Endodermal cell (in vitro differentiated cells): ENCODE measurements around the gene KLHL14. TPM values are rescaled to one million over a fixed set of nuclear protein-coding genes. Genes with fewer than 3 reads are reported as not detected.

Experiments used
- DNase-seq: peaks from one replicate; pipeline ENCODE4 v3.0.0-alpha.2; 2017
- H3K27ac ChIP-seq: 2 replicates; pipeline ENCODE4 v1.5.1; 2013; ENCODE audit warnings: mild to moderate bottlenecking, low read depth, low read length, moderate library complexity
- H3K27me3 ChIP-seq: 2 replicates; pipeline ENCODE4 v1.6.1; 2013; ENCODE audit warnings: mild to moderate bottlenecking, low read length, moderate library complexity; ENCODE audit not compliant: insufficient read depth, control insufficient read depth, poor library complexity, severe bottlenecking
- H3K36me3 ChIP-seq: 2 replicates; pipeline ENCODE4 v1.7.0; 2013; ENCODE audit warnings: mild to moderate bottlenecking, low read length, moderate library complexity; ENCODE audit not compliant: control insufficient read depth, insufficient read depth
- H3K4me1 ChIP-seq: one replicate; pipeline ENCODE4 v1.7.0; 2013; ENCODE audit warnings: low read length; ENCODE audit not compliant: control insufficient read depth, insufficient read depth
- H3K4me3 ChIP-seq: 2 replicates; pipeline ENCODE4 v1.5.1; 2013; ENCODE audit warnings: mild to moderate bottlenecking, low read length, moderate library complexity
- H3K9ac ChIP-seq: 2 replicates; pipeline ENCODE4 v1.6.1; 2013; ENCODE audit warnings: mild to moderate bottlenecking, low read length, moderate library complexity; ENCODE audit not compliant: poor library complexity, severe bottlenecking; ENCODE audit errors: extremely low read depth
- H3K9me3 ChIP-seq: 2 replicates; pipeline ENCODE4 v1.6.1; 2013; ENCODE audit warnings: mild to moderate bottlenecking, low read length, moderate library complexity; ENCODE audit not compliant: control insufficient read depth
- H3K27ac Mint-ChIP-seq: 2 replicates; pipeline ENCODE4 v1.8.0; 2020; ENCODE audit warnings: mixed read lengths
- H3K27me3 Mint-ChIP-seq: 2 replicates; pipeline ENCODE4 v1.8.0; 2021; ENCODE audit warnings: mild to moderate bottlenecking, mixed read lengths; ENCODE audit not compliant: insufficient read depth
- H3K36me3 Mint-ChIP-seq: 2 replicates; pipeline ENCODE4 v1.8.0; 2020; ENCODE audit warnings: low read depth, mixed read lengths
- H3K4me1 Mint-ChIP-seq: 2 replicates; pipeline ENCODE4 v1.8.0; 2020; ENCODE audit warnings: mixed read lengths
- H3K4me3 Mint-ChIP-seq: 2 replicates; pipeline ENCODE4 v1.8.0; 2020; ENCODE audit warnings: mild to moderate bottlenecking, moderate library complexity, mixed read lengths
- H3K9me3 Mint-ChIP-seq: 2 replicates; pipeline ENCODE4 v1.8.0; 2020; ENCODE audit warnings: mild to moderate bottlenecking, mixed read lengths
- WGBS, 2 experiments: methylation state at CpG; one replicate each; pipeline versions ENCODE4 v1.1.5 to v1.1.7; 2013; ENCODE audit warnings: missing lambda C conversion rate in 2 of 2, mixed read lengths in 1 of 2; ENCODE audit not compliant: insufficient coverage in 1 of 2, insufficient read length in 1 of 2; 5-methylcytosine and 5-hydroxymethylcytosine counted together
- total RNA-seq, 2 donors: library from RNA; stranded (reverse); fragmentation: NEBNext Ultra II Directional in 1 of 2; extraction: Animal tissue kit (Norgen Biotek cat#: 25700) in 1 of 2; gene quantifications; 2 replicates in 1 of 2; 3 replicates in 1 of 2; pipeline ENCODE4 v1.2.1, GENCODE V29; 2021
- TF ChIP-seq, protein P1 (sequence below): fragments of 200-600 bp; sonication (generic); conservative IDR thresholded peaks from 2 replicates; pipeline ENCODE4 v1.5.0; 2021; ENCODE audit warnings: antibody characterized with exemption, mild to moderate bottlenecking

Gene KLHL14
- total RNA-seq, 2 donors from 2014 or later = 4.2 TPM

DNA sequence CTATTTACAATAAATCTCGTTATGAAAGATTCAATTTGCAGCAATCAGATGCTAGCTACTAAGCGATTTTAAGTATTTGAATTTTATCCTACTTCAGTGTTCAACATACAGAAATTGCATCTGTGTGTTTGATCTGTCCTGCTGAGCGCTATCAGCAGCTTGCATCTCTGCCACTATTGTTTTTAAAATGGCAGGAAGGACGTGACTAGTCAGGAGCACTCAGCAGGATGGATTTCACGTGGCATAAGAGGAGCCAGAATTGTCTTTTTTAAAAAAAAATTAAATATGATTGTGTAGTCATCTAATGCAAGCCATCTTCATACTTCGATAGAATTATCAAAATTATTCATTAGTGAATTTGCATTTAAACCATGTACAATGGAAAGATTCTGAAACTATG, 2.8 kb upstream of the KLHL14 start:
- TF ChIP-seq, protein P1, sequence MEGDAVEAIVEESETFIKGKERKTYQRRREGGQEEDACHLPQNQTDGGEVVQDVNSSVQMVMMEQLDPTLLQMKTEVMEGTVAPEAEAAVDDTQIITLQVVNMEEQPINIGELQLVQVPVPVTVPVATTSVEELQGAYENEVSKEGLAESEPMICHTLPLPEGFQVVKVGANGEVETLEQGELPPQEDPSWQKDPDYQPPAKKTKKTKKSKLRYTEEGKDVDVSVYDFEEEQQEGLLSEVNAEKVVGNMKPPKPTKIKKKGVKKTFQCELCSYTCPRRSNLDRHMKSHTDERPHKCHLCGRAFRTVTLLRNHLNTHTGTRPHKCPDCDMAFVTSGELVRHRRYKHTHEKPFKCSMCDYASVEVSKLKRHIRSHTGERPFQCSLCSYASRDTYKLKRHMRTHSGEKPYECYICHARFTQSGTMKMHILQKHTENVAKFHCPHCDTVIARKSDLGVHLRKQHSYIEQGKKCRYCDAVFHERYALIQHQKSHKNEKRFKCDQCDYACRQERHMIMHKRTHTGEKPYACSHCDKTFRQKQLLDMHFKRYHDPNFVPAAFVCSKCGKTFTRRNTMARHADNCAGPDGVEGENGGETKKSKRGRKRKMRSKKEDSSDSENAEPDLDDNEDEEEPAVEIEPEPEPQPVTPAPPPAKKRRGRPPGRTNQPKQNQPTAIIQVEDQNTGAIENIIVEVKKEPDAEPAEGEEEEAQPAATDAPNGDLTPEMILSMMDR = no peak
- Histone ChIP-seq H3K27ac (no peak overlapping the region), H3K4me3 (no peak overlapping the region), H3K36me3 (no peaks in the 10 kb centered on the region), H3K9me3 (no peaks in the 10 kb centered on the region), H3K9ac (no peak overlapping the region), H3K27me3 (peaks cover 40% of the 10 kb centered on the region), H3K4me1 (no peaks in the 10 kb centered on the region)
- no peaks in the 10 kb centered on the region for H3K36me3 Mint-ChIP-seq
- H3K27ac Mint-ChIP-seq = no peak overlapping the region
- H3K4me1 Mint-ChIP-seq = peaks cover 18% of the 10 kb centered on the region
- no peak for DNase-seq
- no peak overlapping the region for H3K4me3 Mint-ChIP-seq
- peaks cover 45% of the 10 kb centered on the region for H3K27me3 Mint-ChIP-seq
- 69 to 75% methylated on average over 5 to 6 of the region's 6 CpGs for WGBS, 2 experiments
- H3K9me3 Mint-ChIP-seq = no peaks in the 10 kb centered on the region

DNA sequence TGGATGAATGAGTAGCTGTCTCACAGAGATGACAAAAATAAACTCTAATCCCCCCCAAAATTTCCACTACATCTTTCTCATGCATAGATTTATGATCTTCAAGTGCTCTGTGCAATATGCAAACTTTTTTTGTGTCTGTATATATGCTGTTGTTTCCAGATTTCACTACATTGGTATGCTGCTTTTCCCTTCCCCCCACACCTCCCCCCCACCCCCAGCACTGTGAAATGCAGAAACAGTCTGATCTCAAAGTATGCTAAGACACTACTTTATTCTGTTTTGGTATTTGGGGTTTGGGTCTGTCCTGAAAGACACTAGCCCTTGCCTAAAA, 524 bp upstream of the KLHL14 start:
- no peak for DNase-seq
- Mint-ChIP-seq H3K4me3 (no peak overlapping the region), H3K27ac (no peak overlapping the region), H3K36me3 (no peaks in the 10 kb centered on the region), H3K4me1 (peaks cover 30% of the 10 kb centered on the region), H3K27me3 (peaks cover 64% of the 10 kb centered on the region), H3K9me3 (no peaks in the 10 kb centered on the region)
- no peak overlapping the region for H3K4me3 ChIP-seq
- no peaks in the 10 kb centered on the region for H3K4me1 ChIP-seq
- no peaks in the 10 kb centered on the region for H3K9me3 ChIP-seq
- H3K9ac ChIP-seq = no peak overlapping the region
- peak overlapping the region; percentile 32 for H3K27ac ChIP-seq
- H3K27me3 ChIP-seq = peaks cover 61% of the 10 kb centered on the region
- TF ChIP-seq, protein P1 = no peak
- H3K36me3 ChIP-seq = no peaks in the 10 kb centered on the region

DNA sequence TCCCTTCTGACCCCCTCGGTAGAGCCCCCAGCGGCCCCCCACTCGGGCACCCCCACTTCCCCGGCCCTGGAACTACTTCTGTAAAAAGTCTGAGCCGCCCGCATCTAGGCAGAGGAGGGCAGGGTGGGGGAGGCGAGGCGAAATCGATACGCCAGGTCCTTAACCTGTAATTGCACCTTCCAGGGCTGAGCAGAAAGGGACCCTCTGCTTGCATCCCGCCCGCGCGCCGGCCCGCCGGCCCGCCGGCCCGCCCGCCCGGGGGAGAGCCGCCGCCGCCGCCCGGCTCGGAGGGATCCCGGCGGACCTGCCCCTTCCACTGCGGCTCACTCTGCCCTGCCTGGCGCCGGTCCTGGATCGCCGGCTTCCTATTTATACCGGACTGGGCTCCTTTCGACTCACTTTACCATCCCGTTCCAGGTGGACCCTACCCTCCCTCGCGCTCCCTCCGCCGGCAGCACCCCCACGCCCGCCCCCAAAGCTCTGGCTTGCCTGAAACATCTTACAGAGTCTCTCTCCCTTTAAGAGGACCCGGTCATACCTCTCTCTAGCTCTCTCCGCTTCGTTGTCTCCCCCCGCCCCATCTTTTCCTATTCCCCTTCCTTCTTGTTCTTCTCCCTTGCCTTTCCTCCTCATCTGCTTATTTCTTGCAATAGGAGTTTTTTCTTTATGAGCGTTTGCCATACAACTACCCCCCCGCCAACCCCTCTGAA, 797 bp downstream of the KLHL14 start:
- Mint-ChIP-seq H3K9me3 (no peaks in the 10 kb centered on the region), H3K36me3 (no peaks in the 10 kb centered on the region), H3K27ac (no peak overlapping the region), H3K27me3 (peaks cover 72% of the 10 kb centered on the region), H3K4me3 (peak overlapping the region; percentile 83), H3K4me1 (peaks cover 30% of the 10 kb centered on the region)
- Histone ChIP-seq H3K4me3 (peak overlapping the region; percentile 82), H3K36me3 (no peaks in the 10 kb centered on the region), H3K27ac (no peak overlapping the region), H3K9ac (no peak overlapping the region), H3K27me3 (peaks cover 75% of the 10 kb centered on the region), H3K9me3 (no peaks in the 10 kb centered on the region), H3K4me1 (no peaks in the 10 kb centered on the region)
- 0 to 1% methylated on average over 6 to 50 of the region's 50 CpGs for WGBS, 2 experiments
- peak; percentile 83 for DNase-seq
- TF ChIP-seq, protein P1 = no peak
